ENCODE data around the gene NEUROD6. TPM values are rescaled to one million over a fixed set of nuclear protein-coding genes. Genes with fewer than 3 reads are reported as not detected.

NEUROD6 gene
- total and polyA plus RNA-seq, 2 experiments from 2014 or later: not detected

DNA sequence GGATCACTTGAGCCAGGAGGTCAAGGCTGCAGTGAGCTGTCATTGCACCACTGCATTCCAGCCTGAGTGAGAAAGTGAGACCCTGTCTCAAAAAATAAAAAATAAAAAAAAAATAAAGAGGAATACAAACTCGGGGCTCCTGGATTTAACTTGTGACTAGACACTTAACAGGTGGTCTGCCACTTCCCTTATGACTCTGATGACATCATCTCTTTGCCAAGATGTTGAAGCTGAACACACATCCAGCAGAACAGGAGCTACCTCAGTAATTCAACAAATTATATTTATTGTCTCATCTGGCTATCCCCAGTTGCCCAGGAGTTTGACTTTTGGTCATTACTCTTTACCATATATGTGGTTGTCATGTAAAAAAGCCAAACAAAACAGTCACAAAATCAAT lies 35.3 kb downstream of the NEUROD6 start (continued):
- TF ChIP-seq, protein P1, sequence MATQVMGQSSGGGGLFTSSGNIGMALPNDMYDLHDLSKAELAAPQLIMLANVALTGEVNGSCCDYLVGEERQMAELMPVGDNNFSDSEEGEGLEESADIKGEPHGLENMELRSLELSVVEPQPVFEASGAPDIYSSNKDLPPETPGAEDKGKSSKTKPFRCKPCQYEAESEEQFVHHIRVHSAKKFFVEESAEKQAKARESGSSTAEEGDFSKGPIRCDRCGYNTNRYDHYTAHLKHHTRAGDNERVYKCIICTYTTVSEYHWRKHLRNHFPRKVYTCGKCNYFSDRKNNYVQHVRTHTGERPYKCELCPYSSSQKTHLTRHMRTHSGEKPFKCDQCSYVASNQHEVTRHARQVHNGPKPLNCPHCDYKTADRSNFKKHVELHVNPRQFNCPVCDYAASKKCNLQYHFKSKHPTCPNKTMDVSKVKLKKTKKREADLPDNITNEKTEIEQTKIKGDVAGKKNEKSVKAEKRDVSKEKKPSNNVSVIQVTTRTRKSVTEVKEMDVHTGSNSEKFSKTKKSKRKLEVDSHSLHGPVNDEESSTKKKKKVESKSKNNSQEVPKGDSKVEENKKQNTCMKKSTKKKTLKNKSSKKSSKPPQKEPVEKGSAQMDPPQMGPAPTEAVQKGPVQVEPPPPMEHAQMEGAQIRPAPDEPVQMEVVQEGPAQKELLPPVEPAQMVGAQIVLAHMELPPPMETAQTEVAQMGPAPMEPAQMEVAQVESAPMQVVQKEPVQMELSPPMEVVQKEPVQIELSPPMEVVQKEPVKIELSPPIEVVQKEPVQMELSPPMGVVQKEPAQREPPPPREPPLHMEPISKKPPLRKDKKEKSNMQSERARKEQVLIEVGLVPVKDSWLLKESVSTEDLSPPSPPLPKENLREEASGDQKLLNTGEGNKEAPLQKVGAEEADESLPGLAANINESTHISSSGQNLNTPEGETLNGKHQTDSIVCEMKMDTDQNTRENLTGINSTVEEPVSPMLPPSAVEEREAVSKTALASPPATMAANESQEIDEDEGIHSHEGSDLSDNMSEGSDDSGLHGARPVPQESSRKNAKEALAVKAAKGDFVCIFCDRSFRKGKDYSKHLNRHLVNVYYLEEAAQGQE (IDR thresholded peaks at IDR 0.05; ENCODE audit: unreplicated experiment): no peak
- no peak for TF ChIP-seq STAT1 (IDR thresholded peaks at IDR 0.05; ENCODE audit: unreplicated experiment)

DNA sequence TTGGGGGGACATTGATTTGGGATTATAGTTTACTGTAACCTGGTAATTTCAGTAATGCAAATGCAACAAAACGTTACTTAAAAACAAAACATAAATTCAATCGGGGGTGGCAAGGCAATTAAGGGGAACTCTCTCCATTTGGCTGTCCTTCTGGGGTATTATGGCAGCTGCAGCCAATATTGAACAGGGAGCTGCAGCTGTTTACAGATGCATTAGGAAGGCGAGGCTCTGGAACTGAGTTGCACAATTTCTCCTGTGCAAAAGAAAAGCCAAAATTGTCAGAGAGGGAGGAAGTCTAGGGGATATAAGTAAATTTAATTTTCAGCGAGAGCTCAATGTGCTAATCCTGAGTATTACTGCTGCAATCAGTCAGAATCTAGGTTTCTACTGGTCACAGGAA lies 36.1 kb downstream of the NEUROD6 start:
- Histone ChIP-seq H3K27ac (ENCODE audit: low read depth) (no peak overlapping the region), H2AFZ (no peak overlapping the region), H3K27me3 (ENCODE audit: insufficient read depth) (no peaks in the 10 kb centered on the region), H3K36me3 (ENCODE audit: insufficient read depth) (no peaks in the 10 kb centered on the region), H3K9me2 (ENCODE audit: insufficient read depth) (no peaks in the 10 kb centered on the region), H3K4me2 (no peak overlapping the region), H3K4me1 (ENCODE audit: insufficient read depth) (peaks cover 3% of the 10 kb centered on the region; the same call in 1 of the 2 replicates), H3F3A (replicated peaks; ENCODE audit: low read depth) (no peaks in the 10 kb centered on the region), H3K79me2 (replicated peaks; ENCODE audit: insufficient read depth) (no peaks in the 10 kb centered on the region), H3K4me3 (no peak overlapping the region), H4K20me1 (replicated peaks; ENCODE audit: insufficient read depth) (no peaks in the 10 kb centered on the region)
- Mint-ChIP-seq H3K4me3 (no peak overlapping the region), H3K4me1 (peaks cover 8% of the 10 kb centered on the region), H3K36me3 (ENCODE audit: low read depth) (no peaks in the 10 kb centered on the region), H3K27ac (no peak overlapping the region), H3K9me3 (no peaks in the 10 kb centered on the region), H3K27me3 (ENCODE audit: insufficient read depth, low read depth, poor library complexity) (no peaks in the 10 kb centered on the region)
- no peak for TF ChIP-seq NANOG (IDR thresholded peaks at IDR 0.05; ENCODE audit: borderline replicate concordance)
- ATAC-seq (no peak), DNase-seq (ENCODE audit: low spot score) (no peak)

DNA sequence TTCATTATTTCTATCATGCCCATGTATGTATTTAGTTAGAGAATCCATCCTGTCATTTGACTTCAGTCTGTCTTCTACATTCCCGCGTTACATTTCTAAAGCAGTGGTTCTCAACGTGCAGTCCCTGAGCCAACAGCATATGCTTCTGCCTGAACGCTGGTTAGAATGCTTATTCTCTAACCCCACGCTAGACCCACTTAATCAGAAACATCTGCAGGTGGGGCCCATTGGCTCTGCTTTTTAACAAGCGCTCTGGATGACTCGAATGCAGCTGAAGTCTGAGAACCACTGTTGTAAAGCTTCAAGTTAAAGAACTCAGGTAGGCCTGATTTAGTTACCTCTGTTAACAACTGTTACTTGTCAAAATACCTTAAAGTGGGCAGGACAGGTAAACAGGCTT lies 38.2 kb downstream of the NEUROD6 start:
- DNase-seq (ENCODE audit: low spot score) (no peak), ATAC-seq (no peak)
- Mint-ChIP-seq H3K36me3 (ENCODE audit: low read depth) (no peaks in the 10 kb centered on the region), H3K27ac (no peak overlapping the region), H3K9me3 (no peaks in the 10 kb centered on the region), H3K4me1 (peaks cover 5% of the 10 kb centered on the region), H3K4me3 (no peak overlapping the region), H3K27me3 (ENCODE audit: insufficient read depth, low read depth, poor library complexity) (no peaks in the 10 kb centered on the region)
- no peaks in the 10 kb centered on the region for H3K36me3 ChIP-seq (ENCODE audit: insufficient read depth)
- H3K27me3 ChIP-seq (ENCODE audit: insufficient read depth): no peaks in the 10 kb centered on the region
- H3K9me2 ChIP-seq (ENCODE audit: insufficient read depth): no peaks in the 10 kb centered on the region; the same call in 1 of the 2 replicates
- no peak overlapping the region for H3K4me3 ChIP-seq
- 0 out of 2 replicates have a peak, but pooled peaks cover under 1% of the 10 kb centered on the region for H3K4me1 ChIP-seq (ENCODE audit: insufficient read depth)
- no peak overlapping the region for H3K27ac ChIP-seq (ENCODE audit: low read depth)
- no peak overlapping the region for H3K4me2 ChIP-seq
- no peaks in the 10 kb centered on the region for H4K20me1 ChIP-seq (replicated peaks; ENCODE audit: insufficient read depth)
- no peaks in the 10 kb centered on the region for H3F3A ChIP-seq (replicated peaks; ENCODE audit: low read depth)
- no peaks in the 10 kb centered on the region for H3K79me2 ChIP-seq (replicated peaks; ENCODE audit: insufficient read depth)
- H2AFZ ChIP-seq: no peak overlapping the region
- no peak for TF ChIP-seq ZNF331 (CRISPR knock-in tag; IDR thresholded peaks at IDR 0.05; ENCODE audit: low read depth)
- no peak for TF ChIP-seq EZH2phosphoT487 (IDR thresholded peaks at IDR 0.05; ENCODE audit: unreplicated experiment)
- TF ChIP-seq CREB1 (CRISPR knock-in tag; IDR thresholded peaks at IDR 0.05; ENCODE audit: low read depth): no peak
- TF ChIP-seq, protein P2, sequence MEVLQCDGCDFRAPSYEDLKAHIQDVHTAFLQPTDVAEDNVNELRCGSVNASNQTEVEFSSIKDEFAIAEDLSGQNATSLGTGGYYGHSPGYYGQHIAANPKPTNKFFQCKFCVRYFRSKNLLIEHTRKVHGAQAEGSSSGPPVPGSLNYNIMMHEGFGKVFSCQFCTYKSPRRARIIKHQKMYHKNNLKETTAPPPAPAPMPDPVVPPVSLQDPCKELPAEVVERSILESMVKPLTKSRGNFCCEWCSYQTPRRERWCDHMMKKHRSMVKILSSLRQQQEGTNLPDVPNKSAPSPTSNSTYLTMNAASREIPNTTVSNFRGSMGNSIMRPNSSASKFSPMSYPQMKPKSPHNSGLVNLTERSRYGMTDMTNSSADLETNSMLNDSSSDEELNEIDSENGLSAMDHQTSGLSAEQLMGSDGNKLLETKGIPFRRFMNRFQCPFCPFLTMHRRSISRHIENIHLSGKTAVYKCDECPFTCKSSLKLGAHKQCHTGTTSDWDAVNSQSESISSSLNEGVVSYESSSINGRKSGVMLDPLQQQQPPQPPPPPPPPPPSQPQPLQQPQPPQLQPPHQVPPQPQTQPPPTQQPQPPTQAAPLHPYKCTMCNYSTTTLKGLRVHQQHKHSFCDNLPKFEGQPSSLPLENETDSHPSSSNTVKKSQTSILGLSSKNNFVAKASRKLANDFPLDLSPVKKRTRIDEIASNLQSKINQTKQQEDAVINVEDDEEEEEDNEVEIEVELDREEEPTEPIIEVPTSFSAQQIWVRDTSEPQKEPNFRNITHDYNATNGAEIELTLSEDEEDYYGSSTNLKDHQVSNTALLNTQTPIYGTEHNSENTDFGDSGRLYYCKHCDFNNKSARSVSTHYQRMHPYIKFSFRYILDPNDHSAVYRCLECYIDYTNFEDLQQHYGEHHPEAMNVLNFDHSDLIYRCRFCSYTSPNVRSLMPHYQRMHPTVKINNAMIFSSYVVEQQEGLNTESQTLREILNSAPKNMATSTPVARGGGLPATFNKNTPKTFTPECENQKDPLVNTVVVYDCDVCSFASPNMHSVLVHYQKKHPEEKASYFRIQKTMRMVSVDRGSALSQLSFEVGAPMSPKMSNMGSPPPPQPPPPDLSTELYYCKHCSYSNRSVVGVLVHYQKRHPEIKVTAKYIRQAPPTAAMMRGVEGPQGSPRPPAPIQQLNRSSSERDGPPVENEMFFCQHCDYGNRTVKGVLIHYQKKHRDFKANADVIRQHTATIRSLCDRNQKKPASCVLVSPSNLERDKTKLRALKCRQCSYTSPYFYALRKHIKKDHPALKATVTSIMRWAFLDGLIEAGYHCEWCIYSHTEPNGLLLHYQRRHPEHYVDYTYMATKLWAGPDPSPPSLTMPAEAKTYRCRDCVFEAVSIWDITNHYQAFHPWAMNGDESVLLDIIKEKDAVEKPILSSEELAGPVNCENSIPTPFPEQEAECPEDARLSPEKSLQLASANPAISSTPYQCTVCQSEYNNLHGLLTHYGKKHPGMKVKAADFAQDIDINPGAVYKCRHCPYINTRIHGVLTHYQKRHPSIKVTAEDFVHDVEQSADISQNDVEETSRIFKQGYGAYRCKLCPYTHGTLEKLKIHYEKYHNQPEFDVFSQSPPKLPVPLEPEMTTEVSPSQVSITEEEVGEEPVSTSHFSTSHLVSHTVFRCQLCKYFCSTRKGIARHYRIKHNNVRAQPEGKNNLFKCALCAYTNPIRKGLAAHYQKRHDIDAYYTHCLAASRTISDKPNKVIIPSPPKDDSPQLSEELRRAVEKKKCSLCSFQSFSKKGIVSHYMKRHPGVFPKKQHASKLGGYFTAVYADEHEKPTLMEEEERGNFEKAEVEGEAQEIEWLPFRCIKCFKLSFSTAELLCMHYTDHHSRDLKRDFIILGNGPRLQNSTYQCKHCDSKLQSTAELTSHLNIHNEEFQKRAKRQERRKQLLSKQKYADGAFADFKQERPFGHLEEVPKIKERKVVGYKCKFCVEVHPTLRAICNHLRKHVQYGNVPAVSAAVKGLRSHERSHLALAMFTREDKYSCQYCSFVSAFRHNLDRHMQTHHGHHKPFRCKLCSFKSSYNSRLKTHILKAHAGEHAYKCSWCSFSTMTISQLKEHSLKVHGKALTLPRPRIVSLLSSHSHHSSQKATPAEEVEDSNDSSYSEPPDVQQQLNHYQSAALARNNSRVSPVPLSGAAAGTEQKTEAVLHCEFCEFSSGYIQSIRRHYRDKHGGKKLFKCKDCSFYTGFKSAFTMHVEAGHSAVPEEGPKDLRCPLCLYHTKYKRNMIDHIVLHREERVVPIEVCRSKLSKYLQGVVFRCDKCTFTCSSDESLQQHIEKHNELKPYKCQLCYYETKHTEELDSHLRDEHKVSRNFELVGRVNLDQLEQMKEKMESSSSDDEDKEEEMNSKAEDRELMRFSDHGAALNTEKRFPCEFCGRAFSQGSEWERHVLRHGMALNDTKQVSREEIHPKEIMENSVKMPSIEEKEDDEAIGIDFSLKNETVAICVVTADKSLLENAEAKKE (CRISPR knock-in tag; IDR thresholded peaks at IDR 0.05): no peak
- TF ChIP-seq JUNB (IDR thresholded peaks at IDR 0.05; ENCODE audit: unreplicated experiment): no peak
- TF ChIP-seq, protein P3, sequence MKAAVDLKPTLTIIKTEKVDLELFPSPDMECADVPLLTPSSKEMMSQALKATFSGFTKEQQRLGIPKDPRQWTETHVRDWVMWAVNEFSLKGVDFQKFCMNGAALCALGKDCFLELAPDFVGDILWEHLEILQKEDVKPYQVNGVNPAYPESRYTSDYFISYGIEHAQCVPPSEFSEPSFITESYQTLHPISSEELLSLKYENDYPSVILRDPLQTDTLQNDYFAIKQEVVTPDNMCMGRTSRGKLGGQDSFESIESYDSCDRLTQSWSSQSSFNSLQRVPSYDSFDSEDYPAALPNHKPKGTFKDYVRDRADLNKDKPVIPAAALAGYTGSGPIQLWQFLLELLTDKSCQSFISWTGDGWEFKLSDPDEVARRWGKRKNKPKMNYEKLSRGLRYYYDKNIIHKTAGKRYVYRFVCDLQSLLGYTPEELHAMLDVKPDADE (IDR thresholded peaks at IDR 0.05): no peak
- no peak for TF ChIP-seq EZH2 (IDR thresholded peaks at IDR 0.05; ENCODE audit: low read depth, unreplicated experiment)
- no peak for TF ChIP-seq NANOG (IDR thresholded peaks at IDR 0.05; ENCODE audit: borderline replicate concordance)

Data from GM23338 (cell line).